Stomach (tissue), 9 donors: ENCODE measurements around the gene KCNQ1. TPM values are rescaled to one million over a fixed set of nuclear protein-coding genes. Genes with fewer than 3 reads are reported as not detected.

Experiments used
- DNase-seq, 2 donors: peaks; one replicate each; pipeline versions ENCODE4 v3.0.0 to v3.0.0-alpha.2; 2013 to 2019
- H3K27ac ChIP-seq, 5 donors: fragments of 200-600 bp in 4 of 5; sonication (generic) in 4 of 5; one replicate each; pipeline ENCODE4 v1.5.1; 2013 to 2019; ENCODE audit warnings: mild to moderate bottlenecking in 1 of 5, moderate library complexity in 1 of 5
- H3K27me3 ChIP-seq, 3 donors: fragments of 200-600 bp; sonication (generic); one replicate each; pipeline ENCODE4 v1.5.1; 2017 to 2019; ENCODE audit warnings: mixed run types in 1 of 3
- H3K36me3 ChIP-seq, 4 donors: fragments of 200-600 bp; sonication (generic); 1 replicate in 3 of 4; 2 replicates in 1 of 4; pipeline ENCODE4 v1.5.1; 2016 to 2019
- H3K4me1 ChIP-seq, 4 donors: fragments of 200-600 bp; sonication (generic); one replicate each; pipeline ENCODE4 v1.5.1; 2016 to 2019
- H3K4me3 ChIP-seq, 4 donors: fragments of 200-600 bp; sonication (generic) in 3 of 4; one replicate each; pipeline ENCODE4 v1.5.1; 2016 to 2019; ENCODE audit warnings: mild to moderate bottlenecking in 1 of 4
- H3K9me3 ChIP-seq, 4 donors: fragments of 200-600 bp; sonication (generic); one replicate each; pipeline ENCODE4 v1.5.1; 2016 to 2019
- CTCF ChIP-seq, 7 experiments: fragments of 450-650 bp in 4 of 7; fragments of 200-600 bp in 3 of 7; sonication (generic) in 3 of 7; IDR thresholded peaks; one replicate each; pipeline ENCODE4 v1.5.1; 2016 to 2019; ENCODE audit warnings: antibody characterized with exemption in 7 of 7, control low read depth in 2 of 7, mild to moderate bottlenecking in 1 of 7
- EP300 ChIP-seq: sonication (generic); formaldehyde crosslinking; IDR thresholded peaks from one replicate; pipeline ENCODE4 v1.6.1; 2017; ENCODE audit warnings: antibody characterized with exemption
- POLR2A ChIP-seq, 4 donors: fragments of 450-650 bp; IDR thresholded peaks; one replicate each; pipeline ENCODE4 v1.6.1; 2016; ENCODE audit warnings: antibody characterized with exemption in 4 of 4, control low read depth in 2 of 4, mild to moderate bottlenecking in 1 of 4, moderate library complexity in 1 of 4
- POLR2AphosphoS5 ChIP-seq, 3 donors: sonication (generic); formaldehyde crosslinking; IDR thresholded peaks; one replicate each; pipeline ENCODE4 v1.6.1; 2016; ENCODE audit warnings: antibody characterized with exemption in 3 of 3
- whole genome bisulfite sequencing, 5 donors: extraction: QIAGEN DNeasy Blood & Tissue Kit in 3 of 5; methylation state at CpG; one replicate each; pipeline versions ENCODE4 v1.1.5 to v1.1.7; 2013 to 2018; 5-methylcytosine and 5-hydroxymethylcytosine counted together
- intact Hi-C: fragments of 100-400 bp; cut with DNase I; formaldehyde crosslinking; loops from one replicate; pipeline ENCODE4 v1.15.1; 2023; ENCODE audit warnings: low total_unique reads
- polyA plus RNA-seq, 3 donors: library from polyadenylated mRNA; stranded (reverse); fragments of 200-250 nt; gene quantifications; one replicate each; pipeline ENCODE4 v1.2.3, GENCODE V29; 2013
- total RNA-seq, 5 donors: library from RNA; depleted of rRNA; stranded (reverse); fragments of >200 nt; gene quantifications; one replicate each; pipeline versions ENCODE4 v1.1.0 to v1.2.3, GENCODE V29; 2014 to 2016
- donor health status: healthy with polysubstance abuse.
- donor health status: Bipolar disorder and iron deficiency.
- donor health status: healthy.

KCNQ1 gene
- total and polyA plus RNA-seq, 8 donors: 12.1 to 155 (median 49.0) TPM

DNA sequence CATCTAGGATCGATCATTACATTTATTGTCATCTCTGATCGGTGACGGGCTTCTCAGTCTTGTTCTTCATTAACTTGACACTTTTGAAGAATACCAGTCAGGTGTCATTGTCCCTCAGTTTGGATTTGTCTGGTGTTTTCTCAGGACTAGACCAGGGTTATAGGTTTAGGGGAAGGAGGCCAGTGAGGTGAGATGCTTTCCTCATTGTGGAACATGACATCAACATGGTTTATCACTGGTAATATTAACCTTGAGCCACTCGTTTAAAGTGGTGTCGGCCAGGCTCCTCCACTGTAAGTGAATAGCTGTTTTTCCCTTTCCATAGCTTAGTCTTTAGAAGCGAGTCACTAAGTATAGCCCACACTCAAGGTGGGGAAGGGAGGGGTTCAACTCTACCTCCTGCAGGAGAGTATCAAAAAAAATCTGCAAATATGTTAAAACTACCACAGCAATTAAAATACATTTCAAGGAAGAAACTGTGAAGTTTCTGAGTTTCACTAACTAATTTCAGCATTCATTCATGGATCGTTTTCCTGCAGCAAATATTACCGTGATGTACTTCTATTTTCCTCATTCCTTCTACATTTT is 213.0 kb downstream of the KCNQ1 start:
- intact Hi-C loops: loop anchor here (10.0 kb wide), 1 partner anchor 53 kb away; no protein-coding TSS in a partner anchor
- Histone ChIP-seq H3K9me3 (peaks cover 0 to 81% (median 30%) of the 10 kb centered on the region in 4 donors), H3K4me1 (peaks cover 0 to 5% (median 0%) of the 10 kb centered on the region in 4 donors), H3K36me3 (peaks cover 0 to 22% (median 11%) of the 10 kb centered on the region in 4 donors), H3K4me3 (no peak overlapping the region), H3K27ac (no peak overlapping the region), H3K27me3 (no peaks in the 10 kb centered on the region)
- TF ChIP-seq CTCF (IDR thresholded peaks at IDR 0.05) (no peak), POLR2AphosphoS5 (IDR thresholded peaks at IDR 0.05) (no peak), POLR2A (IDR thresholded peaks at IDR 0.05) (no peak), EP300 (no peak)
- no peak for DNase-seq
- WGBS, 5 donors: 90 to 95% (median 93%) methylated on average over 8 of the region's 8 CpGs

DNA sequence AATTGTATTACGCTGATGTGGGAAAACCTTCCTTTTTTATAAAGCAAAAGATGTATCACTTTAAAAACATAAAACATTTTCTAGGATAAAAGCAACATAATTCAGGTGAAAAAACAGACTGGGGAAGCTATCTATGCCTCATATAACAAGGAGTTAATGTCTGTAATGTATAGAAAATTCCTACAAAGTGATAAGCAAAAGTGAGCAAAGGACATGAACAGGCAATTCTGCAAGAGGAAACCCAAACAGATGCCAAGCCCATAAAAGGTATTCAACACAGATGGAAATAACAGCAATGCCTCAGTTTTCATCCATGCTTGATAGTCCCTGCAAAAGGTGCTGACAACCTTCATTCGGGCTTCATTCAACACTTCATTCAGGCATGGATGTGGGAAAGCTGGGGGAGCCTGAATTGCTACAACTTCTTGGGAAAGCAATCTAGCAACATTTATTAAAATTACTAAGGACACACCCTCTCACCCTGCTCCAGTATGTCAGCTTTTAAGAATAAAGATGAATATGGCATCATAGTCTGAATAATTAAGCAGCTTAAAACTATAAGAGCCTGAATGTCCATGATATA is 215.6 kb downstream of the KCNQ1 start:
- peaks cover 0 to 43% (median 31%) of the 10 kb centered on the region in 4 donors for H3K36me3 ChIP-seq
- no peak for DNase-seq
- WGBS, 5 donors: 90 to 99% (median 98%) methylated on average over 2 of the region's 2 CpGs
- intact Hi-C loops: no loop called here
- H3K4me3 ChIP-seq: no peak overlapping the region
- TF ChIP-seq POLR2AphosphoS5 (IDR thresholded peaks at IDR 0.05) (no peak), CTCF (IDR thresholded peaks at IDR 0.05) (no peak), EP300 (no peak), POLR2A (IDR thresholded peaks at IDR 0.05) (no peak)
- H3K27ac ChIP-seq: no peak overlapping the region
- no peaks in the 10 kb centered on the region for H3K27me3 ChIP-seq
- peaks cover 0 to 5% (median 0%) of the 10 kb centered on the region in 4 donors for H3K4me1 ChIP-seq
- peaks cover 0 to 54% (median 17%) of the 10 kb centered on the region in 4 donors for H3K9me3 ChIP-seq

DNA sequence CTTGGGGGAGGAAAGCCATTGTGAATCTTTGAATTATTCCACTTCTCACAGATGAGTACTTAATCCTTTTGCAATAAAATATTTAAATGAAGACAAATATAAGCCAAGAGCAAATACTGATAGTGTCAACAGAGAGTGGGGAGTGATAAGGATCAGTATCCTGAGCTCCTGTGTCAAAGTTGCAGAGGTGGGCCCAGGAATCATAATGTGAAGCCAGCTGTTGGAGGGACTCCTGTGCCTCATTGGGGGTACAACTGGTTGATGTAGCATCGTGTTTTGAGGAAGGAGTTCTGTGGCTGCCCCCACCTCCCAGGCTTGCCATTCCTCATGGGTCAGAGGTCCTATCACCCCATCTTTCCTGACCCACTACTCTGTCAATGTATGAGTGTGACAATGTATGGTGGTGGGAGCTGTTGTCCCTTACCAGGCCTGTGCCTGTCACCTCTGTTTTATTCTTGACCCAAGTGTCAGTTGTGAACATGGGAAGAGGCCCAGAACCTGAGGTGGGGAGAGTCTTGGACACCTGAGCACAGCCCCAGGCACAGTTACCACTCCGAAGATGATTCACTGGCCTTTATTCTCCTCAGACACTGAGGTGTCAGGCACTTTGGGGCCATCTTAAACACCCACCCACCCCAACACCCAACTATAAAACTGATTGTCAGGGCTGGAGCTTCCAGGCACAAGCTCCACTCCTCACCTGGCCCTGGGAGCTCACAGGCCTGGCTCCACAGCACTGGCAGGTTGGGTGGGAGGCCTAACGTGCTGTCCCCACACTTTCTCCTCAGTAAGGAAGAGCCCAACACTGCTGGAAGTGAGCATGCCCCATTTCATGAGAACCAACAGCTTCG is 216.6 kb downstream of the KCNQ1 start:
- no peak for TF ChIP-seq POLR2AphosphoS5 (IDR thresholded peaks at IDR 0.05)
- TF ChIP-seq CTCF (IDR thresholded peaks at IDR 0.05): no peak
- no peak for TF ChIP-seq EP300
- no peak for TF ChIP-seq POLR2A (IDR thresholded peaks at IDR 0.05)
- Histone ChIP-seq H3K4me3 (no peak overlapping the region), H3K4me1 (peaks cover 0 to 8% (median under 1%) of the 10 kb centered on the region in 4 donors), H3K27ac (no peak overlapping the region), H3K27me3 (no peaks in the 10 kb centered on the region), H3K36me3 (peaks cover 0 to 48% (median 35%) of the 10 kb centered on the region in 4 donors), H3K9me3 (peaks cover 0 to 45% (median 17%) of the 10 kb centered on the region in 4 donors)
- WGBS, 5 donors: 95 to 100% (median 98%) methylated on average over 2 to 4 of the region's 4 CpGs
- intact Hi-C loops: no loop called here
- DNase-seq: peak in 1 of 2 donors; percentile 16

- 95 to 97% (median 96%) methylated on average over 4 to 5 of the region's 5 CpGs for WGBS, 5 donors
- H3K27ac ChIP-seq: no peak overlapping the region
- H3K4me3 ChIP-seq: no peak overlapping the region
- peaks cover 0 to 40% (median 17%) of the 10 kb centered on the region in 4 donors for H3K9me3 ChIP-seq
- peaks cover 0 to 14% (median 0%) of the 10 kb centered on the region in 4 donors for H3K4me1 ChIP-seq
- TF ChIP-seq POLR2AphosphoS5 (IDR thresholded peaks at IDR 0.05) (no peak), EP300 (no peak), POLR2A (IDR thresholded peaks at IDR 0.05) (no peak)
- intact Hi-C loops: no loop called here
- H3K36me3 ChIP-seq: peaks cover 0 to 50% (median 39%) of the 10 kb centered on the region in 4 donors
- DNase-seq: peak in 1 of 2 donors; percentile 19
- H3K27me3 ChIP-seq: no peaks in the 10 kb centered on the region
Observed at GRCh38 chr11:2662024-2662312, 217.2 kb downstream of the KCNQ1 start.
